ENCODE measurements around the gene NOTCH1.
A peak's percentile ranks its signal among the peaks of the same experiment; 100 is the strongest.

The NOTCH1 gene

GRCh38 chr9:136571531-136571930, 25.7 kb upstream of the NOTCH1 start:
- Histone ChIP-seq H3K23ac (ENCODE audit: low read length) (no peak overlapping the region), H2BK120ac (ENCODE audit: low read depth, low read length) (peak overlapping the region; percentile 47), H3K79me2 (ENCODE audit: control insufficient read depth, insufficient read depth, low read length) (no peaks in the 10 kb centered on the region), H3K27ac (ENCODE audit: low read depth, low read length) (peak overlapping the region; percentile 72), H2BK5ac (ENCODE audit: low read length) (peak overlapping the region; percentile 83), H3K4me2 (ENCODE audit: low read length) (no peak overlapping the region), H2AK5ac (ENCODE audit: low read length) (peak overlapping the region; percentile 77), H3K79me1 (ENCODE audit: low read length) (peaks cover 6% of the 10 kb centered on the region), H3K4me3 (ENCODE audit: low read length) (no peak overlapping the region), H3K9ac (ENCODE audit: low read length) (peak overlapping the region; percentile 45), H3K56ac (ENCODE audit: low read length) (peak overlapping the region; percentile 75), H4K8ac (ENCODE audit: low read depth, low read length) (no peak overlapping the region), H3K36me3 (ENCODE audit: control insufficient read depth, insufficient read depth, low read length) (no peaks in the 10 kb centered on the region), H3K18ac (ENCODE audit: low read length) (peak overlapping the region; percentile 45), H3K27me3 (ENCODE audit: insufficient read depth, low read length, poor library complexity) (no peaks in the 10 kb centered on the region), H3K4ac (ENCODE audit: low read depth, low read length) (peak overlapping the region; percentile 44), H4K5ac (ENCODE audit: low read length) (no peak overlapping the region), H2BK15ac (replicated peaks; ENCODE audit: low read depth) (no peak overlapping the region), H3K4me1 (ENCODE audit: control insufficient read depth, low read depth, low read length) (peaks cover 23% of the 10 kb centered on the region)
- DNase-seq = peak; percentile 59
- no CpG with 5 or more reads among the region's 14 CpGs for WGBS (ENCODE audit: extremely low coverage, insufficient coverage, low lambda C conversion rate)

- Histone ChIP-seq H3K79me2 (ENCODE audit: control insufficient read depth, insufficient read depth, low read length) (no peaks in the 10 kb centered on the region), H3K4me3 (ENCODE audit: low read length) (no peak overlapping the region), H2BK15ac (replicated peaks; ENCODE audit: low read depth) (no peak overlapping the region), H3K4me1 (ENCODE audit: control insufficient read depth, low read depth, low read length) (peaks cover 23% of the 10 kb centered on the region), H3K23ac (ENCODE audit: low read length) (no peak overlapping the region), H4K5ac (ENCODE audit: low read length) (no peak overlapping the region), H2AK5ac (ENCODE audit: low read length) (no peak overlapping the region), H3K27me3 (ENCODE audit: insufficient read depth, low read length, poor library complexity) (no peaks in the 10 kb centered on the region), H4K8ac (ENCODE audit: low read depth, low read length) (no peak overlapping the region), H3K79me1 (ENCODE audit: low read length) (peaks cover 6% of the 10 kb centered on the region), H2BK120ac (ENCODE audit: low read depth, low read length) (peak overlapping the region; percentile 47), H3K4me2 (ENCODE audit: low read length) (no peak overlapping the region), H3K56ac (ENCODE audit: low read length) (peak overlapping the region; percentile 75), H3K27ac (ENCODE audit: low read depth, low read length) (peak overlapping the region; percentile 72), H3K18ac (ENCODE audit: low read length) (peak overlapping the region; percentile 45), H3K4ac (ENCODE audit: low read depth, low read length) (peak overlapping the region; percentile 44), H2BK5ac (ENCODE audit: low read length) (peak overlapping the region; percentile 6), H3K36me3 (ENCODE audit: control insufficient read depth, insufficient read depth, low read length) (no peaks in the 10 kb centered on the region), H3K9ac (ENCODE audit: low read length) (peak overlapping the region; percentile 45)
- no peak for DNase-seq
- no CpG with 5 or more reads among the region's 19 CpGs for WGBS (ENCODE audit: extremely low coverage, insufficient coverage, low lambda C conversion rate)
These were observed 25.1 kb upstream of the NOTCH1 start for GRCh38 chr9:136570916-136571315.

- H4K5ac ChIP-seq (ENCODE audit: low read length) = no peak overlapping the region
- H3K79me1 ChIP-seq (ENCODE audit: low read length) = peaks cover 6% of the 10 kb centered on the region
- WGBS (ENCODE audit: extremely low coverage, insufficient coverage, low lambda C conversion rate) = no CpG with 5 or more reads among the region's 18 CpGs
- no peak overlapping the region for H4K8ac ChIP-seq (ENCODE audit: low read depth, low read length)
- no peak overlapping the region for H3K27ac ChIP-seq (ENCODE audit: low read depth, low read length)
- H3K36me3 ChIP-seq (ENCODE audit: control insufficient read depth, insufficient read depth, low read length) = no peaks in the 10 kb centered on the region
- H3K79me2 ChIP-seq (ENCODE audit: control insufficient read depth, insufficient read depth, low read length) = no peaks in the 10 kb centered on the region
- H3K4me1 ChIP-seq (ENCODE audit: control insufficient read depth, low read depth, low read length) = peaks cover 23% of the 10 kb centered on the region
- no peak overlapping the region for H3K4me2 ChIP-seq (ENCODE audit: low read length)
- peak overlapping the region; percentile 44 for H3K4ac ChIP-seq (ENCODE audit: low read depth, low read length)
- peak overlapping the region; percentile 75 for H3K56ac ChIP-seq (ENCODE audit: low read length)
- H3K18ac ChIP-seq (ENCODE audit: low read length) = peak overlapping the region; percentile 20
- H2AK5ac ChIP-seq (ENCODE audit: low read length) = no peak overlapping the region
- no peak overlapping the region for H2BK15ac ChIP-seq (replicated peaks; ENCODE audit: low read depth)
- no peak overlapping the region for H2BK5ac ChIP-seq (ENCODE audit: low read length)
- no peak overlapping the region for H3K23ac ChIP-seq (ENCODE audit: low read length)
- H3K27me3 ChIP-seq (ENCODE audit: insufficient read depth, low read length, poor library complexity) = no peaks in the 10 kb centered on the region
- no peak overlapping the region for H2BK120ac ChIP-seq (ENCODE audit: low read depth, low read length)
- no peak overlapping the region for H3K4me3 ChIP-seq (ENCODE audit: low read length)
- DNase-seq = no peak
- H3K9ac ChIP-seq (ENCODE audit: low read length) = peak overlapping the region; percentile 45
These were observed 24.5 kb upstream of the NOTCH1 start for GRCh38 chr9:136570191-136570845.

- Histone ChIP-seq H3K27me3 (ENCODE audit: insufficient read depth, low read length, poor library complexity) (no peaks in the 10 kb centered on the region), H4K8ac (ENCODE audit: low read depth, low read length) (no peak overlapping the region), H3K4ac (ENCODE audit: low read depth, low read length) (no peak overlapping the region), H3K79me1 (ENCODE audit: low read length) (peaks cover 6% of the 10 kb centered on the region), H2BK120ac (ENCODE audit: low read depth, low read length) (no peak overlapping the region), H2BK5ac (ENCODE audit: low read length) (peak overlapping the region; percentile 20), H4K5ac (ENCODE audit: low read length) (no peak overlapping the region), H3K4me1 (ENCODE audit: control insufficient read depth, low read depth, low read length) (peaks cover 24% of the 10 kb centered on the region), H3K79me2 (ENCODE audit: control insufficient read depth, insufficient read depth, low read length) (no peaks in the 10 kb centered on the region), H3K4me3 (ENCODE audit: low read length) (no peak overlapping the region), H2BK15ac (replicated peaks; ENCODE audit: low read depth) (no peak overlapping the region), H3K23ac (ENCODE audit: low read length) (no peak overlapping the region), H3K56ac (ENCODE audit: low read length) (peak overlapping the region; percentile 81), H3K18ac (ENCODE audit: low read length) (no peak overlapping the region), H2AK5ac (ENCODE audit: low read length) (peak overlapping the region; percentile 57), H3K4me2 (ENCODE audit: low read length) (no peak overlapping the region), H3K27ac (ENCODE audit: low read depth, low read length) (no peak overlapping the region), H3K9ac (ENCODE audit: low read length) (peak overlapping the region; percentile 11), H3K36me3 (ENCODE audit: control insufficient read depth, insufficient read depth, low read length) (no peaks in the 10 kb centered on the region)
- no peak for DNase-seq
- no CpG with 5 or more reads among the region's 10 CpGs for WGBS (ENCODE audit: extremely low coverage, insufficient coverage, low lambda C conversion rate)
These were observed 23.8 kb upstream of the NOTCH1 start for GRCh38 chr9:136569526-136570148.

- Histone ChIP-seq H4K5ac (ENCODE audit: low read length) (no peak overlapping the region), H2BK5ac (ENCODE audit: low read length) (peak overlapping the region; percentile 71), H3K18ac (ENCODE audit: low read length) (peak overlapping the region; percentile 56), H2AK5ac (ENCODE audit: low read length) (peak overlapping the region; percentile 89), H3K9ac (ENCODE audit: low read length) (peak overlapping the region; percentile 34), H3K23ac (ENCODE audit: low read length) (peak overlapping the region; percentile 29), H3K79me1 (ENCODE audit: low read length) (peaks cover 6% of the 10 kb centered on the region), H3K56ac (ENCODE audit: low read length) (peak overlapping the region; percentile 81), H3K27ac (ENCODE audit: low read depth, low read length) (peak overlapping the region; percentile 74), H3K4me3 (ENCODE audit: low read length) (no peak overlapping the region), H3K4me2 (ENCODE audit: low read length) (no peak overlapping the region), H3K4me1 (ENCODE audit: control insufficient read depth, low read depth, low read length) (peaks cover 28% of the 10 kb centered on the region), H3K79me2 (ENCODE audit: control insufficient read depth, insufficient read depth, low read length) (no peaks in the 10 kb centered on the region), H2BK15ac (replicated peaks; ENCODE audit: low read depth) (no peak overlapping the region), H3K36me3 (ENCODE audit: control insufficient read depth, insufficient read depth, low read length) (no peaks in the 10 kb centered on the region), H3K4ac (ENCODE audit: low read depth, low read length) (peak overlapping the region; percentile 62), H3K27me3 (ENCODE audit: insufficient read depth, low read length, poor library complexity) (no peaks in the 10 kb centered on the region), H2BK120ac (ENCODE audit: low read depth, low read length) (peak overlapping the region; percentile 24), H4K8ac (ENCODE audit: low read depth, low read length) (no peak overlapping the region)
- peak; percentile 73 for DNase-seq
- no CpG with 5 or more reads among the region's 24 CpGs for WGBS (ENCODE audit: extremely low coverage, insufficient coverage, low lambda C conversion rate)
These were observed 22.6 kb upstream of the NOTCH1 start for GRCh38 chr9:136568288-136569081.

Measured in mesendoderm (in vitro differentiated cells).